H1 (cell line): ENCODE results near the gene SRSF1. TPM values are rescaled to one million over a fixed set of nuclear protein-coding genes. Genes with fewer than 3 reads are reported as not detected.

Source experiments
- CTCF ChIA-PET: fragments of 300-600 bp; sonication (Branson Sonifier 250); formaldehyde crosslinking; loops from one replicate; lab custom pipeline; 2021; ENCODE audit not compliant: partially characterized antibody; lab: Charles Lee
- POLR2A ChIA-PET: fragments of 300-600 bp; sonication (Branson Sonifier 250); formaldehyde crosslinking; loops from one replicate; lab custom pipeline; 2021; ENCODE audit warnings: inconsistent platforms; ENCODE audit not compliant: partially characterized antibody; lab: Charles Lee
- DNase-seq, 2 experiments: peaks; one replicate each; pipeline versions ENCODE4 v3.0.0 to v3.0.0-alpha.2; 2010 to 2022; ENCODE audit warnings: low spot score in 2 of 2, low read depth in 1 of 2, mixed read lengths in 1 of 2
- FAIRE-seq: peaks from 2 replicates; lab custom pipeline; 2011; peaks lifted over from hg19 to GRCh38; lab: Jason Lieb, UNC
- H2AFZ ChIP-seq: 2 replicates; pipeline ENCODE4 v1.8.1; 2012; ENCODE audit warnings: low read length, inconsistent platforms
- H2AK5ac ChIP-seq: 2 replicates; pipeline ENCODE4 v1.6.1; 2013; ENCODE audit warnings: low read depth, low read length
- H2BK120ac ChIP-seq: replicated peaks from 2 replicates; pipeline ENCODE3; 2013; ENCODE audit warnings: low read depth, low read length, inconsistent platforms
- H2BK12ac ChIP-seq: 2 replicates; pipeline ENCODE4 v1.6.1; 2013; ENCODE audit warnings: low read depth, low read length
- H2BK15ac ChIP-seq: 2 replicates; pipeline ENCODE4 v1.6.1; 2013; ENCODE audit warnings: low read length
- H2BK20ac ChIP-seq: 2 replicates; pipeline ENCODE4 v1.6.1; 2013; ENCODE audit warnings: low read length
- H2BK5ac ChIP-seq: 2 replicates; pipeline ENCODE4 v1.6.1; 2013; ENCODE audit warnings: low read depth, low read length
- H3K14ac ChIP-seq: 2 replicates; pipeline ENCODE4 v1.6.1; 2013; ENCODE audit warnings: inconsistent platforms; ENCODE audit not compliant: insufficient read length
- H3K18ac ChIP-seq: 2 replicates; pipeline ENCODE4 v1.6.1; 2013; ENCODE audit warnings: low read length; ENCODE audit errors: extremely low read depth
- H3K23ac ChIP-seq: 2 replicates; pipeline ENCODE4 v1.6.1; 2013; ENCODE audit warnings: inconsistent platforms; ENCODE audit not compliant: insufficient read length
- H3K23me2 ChIP-seq: 2 replicates; pipeline ENCODE4 v1.6.1; 2013; ENCODE audit warnings: low read depth, low read length
- H3K27ac ChIP-seq: 2 replicates; pipeline ENCODE4 v1.6.1; 2011; ENCODE audit warnings: low read depth, low read length, inconsistent platforms
- H3K27me3 ChIP-seq, 4 experiments: replicated peaks in 1 of 4; 1 replicate in 1 of 4; 2 replicates in 3 of 4; pipeline versions ENCODE4 v1.6.1 to v1.8.1; 2011 to 2013; ENCODE audit warnings: low read length in 3 of 4, mild to moderate bottlenecking in 3 of 4, inconsistent platforms in 2 of 4, mixed read lengths in 2 of 4, moderate library complexity in 1 of 4; ENCODE audit not compliant: control insufficient read depth in 3 of 4, insufficient read depth in 3 of 4; ENCODE audit errors: extremely low read depth in 1 of 4
- H3K36me3 ChIP-seq, 4 experiments: 2 replicates each; pipeline versions ENCODE4 v1.6.1 to v1.8.1; 2011 to 2013; ENCODE audit warnings: mild to moderate bottlenecking in 4 of 4, low read length in 3 of 4, moderate library complexity in 2 of 4, control low read depth in 1 of 4, inconsistent platforms in 1 of 4; ENCODE audit not compliant: insufficient read depth in 4 of 4, control insufficient read depth in 2 of 4
- H3K4ac ChIP-seq: replicated peaks from 2 replicates; pipeline ENCODE3; 2013; ENCODE audit warnings: low read length, low read depth, mixed read lengths, inconsistent platforms; ENCODE audit not compliant: insufficient read length
- H3K4me1 ChIP-seq, 4 experiments: replicated peaks in 1 of 4; 1 replicate in 1 of 4; 2 replicates in 3 of 4; pipeline versions ENCODE4 v1.6.1 to v1.8.1; 2011 to 2013; ENCODE audit warnings: low read length in 3 of 4, inconsistent platforms in 2 of 4, mixed read lengths in 1 of 4; ENCODE audit not compliant: insufficient read depth in 4 of 4, control insufficient read depth in 3 of 4
- H3K4me2 ChIP-seq, 2 experiments: 2 replicates each; pipeline versions ENCODE4 v1.6.1 to v1.8.1; 2011 to 2013; ENCODE audit warnings: low read depth in 2 of 2, low read length in 2 of 2, control low read depth in 1 of 2, inconsistent platforms in 1 of 2, mild to moderate bottlenecking in 1 of 2; ENCODE audit not compliant: insufficient read depth in 1 of 2
- H3K4me3 ChIP-seq, 4 experiments: fragments of 200-600, 300-600 bp in 1 of 4; sonication (generic), shearing (Covaris generic), sonication (Bioruptor Twin) in 1 of 4; 2 replicates each; pipeline versions ENCODE4 v1.5.1 to v1.8.1; 2011 to 2016; ENCODE audit warnings: low read length in 4 of 4, low read depth in 3 of 4, control low read depth in 2 of 4, inconsistent platforms in 2 of 4, mild to moderate bottlenecking in 2 of 4, mixed read lengths in 1 of 4, moderate library complexity in 1 of 4; ENCODE audit not compliant: insufficient read depth in 2 of 4; ENCODE audit errors: extremely low read depth in 1 of 4
- H3K56ac ChIP-seq: replicated peaks from 2 replicates; pipeline ENCODE3; 2013; ENCODE audit warnings: low read depth, mild to moderate bottlenecking, mixed read lengths, low read length, inconsistent platforms; ENCODE audit not compliant: insufficient read length
- H3K79me1 ChIP-seq: 2 replicates; pipeline ENCODE4 v1.6.1; 2013; ENCODE audit warnings: low read depth, low read length, control low read depth
- H3K79me2 ChIP-seq, 2 experiments: 2 replicates each; pipeline versions ENCODE4 v1.6.1 to v1.8.1; 2012 to 2013; ENCODE audit warnings: low read length in 2 of 2, mild to moderate bottlenecking in 2 of 2, inconsistent platforms in 1 of 2; ENCODE audit not compliant: insufficient read depth in 2 of 2, control insufficient read depth in 1 of 2
- H3K9ac ChIP-seq, 4 experiments: replicated peaks in 1 of 4; 1 replicate in 1 of 4; 2 replicates in 3 of 4; pipeline versions ENCODE4 v1.6.1 to v1.8.1; 2011 to 2013; ENCODE audit warnings: low read depth in 3 of 4, low read length in 3 of 4, control low read depth in 2 of 4, mild to moderate bottlenecking in 2 of 4, moderate library complexity in 2 of 4, inconsistent platforms in 1 of 4; ENCODE audit errors: extremely low read depth in 1 of 4
- H3K9me3 ChIP-seq, 2 experiments: 2 replicates each; pipeline versions ENCODE4 v1.6.1 to v1.8.1; 2012 to 2013; ENCODE audit warnings: mild to moderate bottlenecking in 2 of 2, moderate library complexity in 2 of 2, control low read depth in 1 of 2, inconsistent platforms in 1 of 2, low read depth in 1 of 2, low read length in 1 of 2, mixed read lengths in 1 of 2; ENCODE audit not compliant: insufficient read depth in 2 of 2
- H4K20me1 ChIP-seq, 2 experiments: replicated peaks in 1 of 2; 2 replicates each; pipeline versions ENCODE3 to v1.8.1; 2011 to 2013; ENCODE audit warnings: inconsistent platforms in 2 of 2, low read length in 2 of 2, mild to moderate bottlenecking in 1 of 2; ENCODE audit not compliant: insufficient read depth in 2 of 2, control insufficient read depth in 1 of 2
- H4K5ac ChIP-seq: 2 replicates; pipeline ENCODE4 v1.6.1; 2013; ENCODE audit warnings: low read length, low read depth, mixed read lengths, inconsistent platforms; ENCODE audit not compliant: insufficient read length
- H4K8ac ChIP-seq: 2 replicates; pipeline ENCODE4 v1.8.0; 2013; ENCODE audit warnings: mild to moderate bottlenecking, moderate library complexity, low read length, inconsistent platforms; ENCODE audit not compliant: insufficient read depth; ENCODE audit errors: extremely low read depth
- H4K91ac ChIP-seq: replicated peaks from 2 replicates; pipeline ENCODE3; 2013; ENCODE audit warnings: low read length, mixed read lengths, inconsistent platforms; ENCODE audit not compliant: insufficient read length
- CBX5 ChIP-seq: fragments of 300-800, 300-1000 bp; sonication (generic); IDR thresholded peaks from 2 replicates; pipeline ENCODE4 v1.7.1; 2016; ENCODE audit warnings: antibody characterized with exemption, low read length, low read depth
- CEBPB ChIP-seq: IDR thresholded peaks from 2 replicates; pipeline ENCODE4 v1.6.1; 2012; ENCODE audit warnings: low read depth, low read length
- CHD2 ChIP-seq: IDR thresholded peaks from 2 replicates; pipeline ENCODE4 v1.6.1; 2012; ENCODE audit warnings: low read length, improper control_type of control experiment
- FOSL1 ChIP-seq: IDR thresholded peaks from 2 replicates; pipeline ENCODE4 v1.6.1; 2011; ENCODE audit warnings: mild to moderate bottlenecking, low read depth, low read length, moderate library complexity; ENCODE audit not compliant: insufficient read depth
- GTF2F1 ChIP-seq: IDR thresholded peaks from 2 replicates; pipeline ENCODE4 v1.6.1; 2012; ENCODE audit warnings: low read depth, low read length, improper control_type of control experiment, borderline replicate concordance
- HDAC2 ChIP-seq, 2 experiments: fragments of 300-600 bp in 1 of 2; sonication (generic) in 1 of 2; IDR thresholded peaks; 2 replicates each; pipeline ENCODE4 v1.6.1; 2011 to 2012; ENCODE audit warnings: low read depth in 2 of 2, low read length in 2 of 2, mild to moderate bottlenecking in 2 of 2, moderate library complexity in 2 of 2, borderline replicate concordance in 1 of 2, inconsistent platforms in 1 of 2
- KDM1A ChIP-seq: fragments of 200-600, 300-600 bp; sonication (generic); IDR thresholded peaks from 2 replicates; pipeline ENCODE4 v1.7.1; 2016; ENCODE audit warnings: mild to moderate bottlenecking, low read length, borderline replicate concordance
- NRF1 ChIP-seq: IDR thresholded peaks from 2 replicates; pipeline ENCODE4 v1.6.1; 2011; ENCODE audit warnings: mild to moderate bottlenecking, low read depth, low read length, improper control_type of control experiment
- RBBP5 ChIP-seq: IDR thresholded peaks from 2 replicates; pipeline ENCODE4 v1.7.1; 2012; ENCODE audit warnings: low read depth, mild to moderate bottlenecking, inconsistent platforms, low read length, moderate library complexity, borderline replicate concordance
- SIRT6 ChIP-seq: IDR thresholded peaks from one replicate; pipeline ENCODE4 v1.7.1; 2012; ENCODE audit warnings: low read length, inconsistent platforms
- SP2 ChIP-seq: IDR thresholded peaks from 2 replicates; pipeline ENCODE4 v1.6.1; 2012; ENCODE audit warnings: mild to moderate bottlenecking, low read length, inconsistent platforms
- YY1 ChIP-seq: IDR thresholded peaks from 2 replicates; pipeline ENCODE4 v1.6.1; 2011; ENCODE audit warnings: low read depth, mild to moderate bottlenecking, low read length
- ZNF274 ChIP-seq: IDR thresholded peaks from 2 replicates; pipeline ENCODE4 v1.7.0; 2012; ENCODE audit warnings: low read length, borderline replicate concordance; ENCODE audit errors: extremely low read depth
- WGBS, 2 experiments: shearing (Covaris generic) in 1 of 2; methylation state at CpG; one replicate each; pipeline versions ENCODE4 v1.1.6 to v1.1.7; 2013 to 2015; ENCODE audit warnings: low lambda C conversion rate in 2 of 2, mixed read lengths in 2 of 2, inconsistent platforms in 1 of 2, low coverage in 1 of 2, missing lambda C conversion rate in 1 of 2; ENCODE audit not compliant: insufficient replicate concordance in 2 of 2, insufficient coverage in 1 of 2, insufficient read length in 1 of 2; ENCODE audit errors: extremely low coverage in 1 of 2, missing lambda C conversion rate in 1 of 2; 5-methylcytosine and 5-hydroxymethylcytosine counted together
- polyA plus RNA-seq, 7 experiments: library from polyadenylated mRNA; depleted of rRNA in 3 of 7; stranded (reverse) in 5 of 7; unstranded in 2 of 7; fragments of >200 nt in 5 of 7; fragments of 200-250 nt in 2 of 7; gene quantifications; 1 replicate in 5 of 7; 2 replicates in 1 of 7; 4 replicates in 1 of 7; pipeline versions ENCODE4 v1.2.1 to v1.2.3, GENCODE V29; 2011 to 2013; ENCODE audit warnings: missing spikeins in 2 of 7, mixed read lengths in 2 of 7
- total RNA-seq: library from RNA; stranded (reverse); fragmentation: NEBNext Ultra II Directional; extraction: Animal tissue kit (Norgen Biotek cat#: 25700); gene quantifications from 2 replicates; pipeline ENCODE4 v1.2.1, GENCODE V29; 2021

SRSF1 gene
- total and polyA plus RNA-seq, 2 of the 8 experiments (the other 6 are each of a cell fraction or from before 2014, with no cell fraction given), result 149 to 429 TPM

GRCh38 chr17:58047376-58048150 lies 40.5 kb upstream of the SRSF1 start:
- CTCF ChIA-PET, result interaction anchor here (1.2 to 1.8 kb wide), 3 partner anchors 13 to 202 kb away, joined by 3 to 5 read pairs (median 3); no protein-coding TSS in a partner anchor

More at GRCh38 chr17:58047376-58048150, 40.5 kb upstream of the SRSF1 start:
- no peak overlapping the region for H2BK120ac ChIP-seq
- H3K56ac ChIP-seq, result no peak overlapping the region
- no peak overlapping the region for H3K4me3 ChIP-seq
- no peak overlapping the region for H3K23ac ChIP-seq
- H3K18ac ChIP-seq, result no peak overlapping the region
- H4K5ac ChIP-seq, result no peak overlapping the region
- H2AFZ ChIP-seq, result peak overlapping the region; percentile 96
- FAIRE-seq, result no peak
- no peak overlapping the region for H2BK15ac ChIP-seq
- no peak overlapping the region for H3K14ac ChIP-seq
- H4K8ac ChIP-seq, result no peak overlapping the region
- no peaks in the 10 kb centered on the region for H4K20me1 ChIP-seq
- TF ChIP-seq SP2 (no peak), NRF1 (no peak), RBBP5 (no peak), CEBPB (no peak), ZNF274 (no peak), YY1 (no peak), FOSL1 (no peak), CBX5 (no peak), CHD2 (no peak), KDM1A (no peak), SIRT6 (no peak), HDAC2 (IDR thresholded peaks at IDR 0.05; ENCODE audit: borderline replicate concordance in 1 of 2, low read depth in 2 of 2, low read length in 2 of 2) (no peak), GTF2F1 (no peak)
- H3K27me3 ChIP-seq, result 0 out of 7 replicates have a peak, but pooled peaks cover 0 to 2% (median 0%) of the 10 kb centered on the region in 4 experiments
- no peaks in the 10 kb centered on the region for H3K79me2 ChIP-seq
- POLR2A ChIA-PET, result interaction anchor here (0.8 to 2.8 kb wide), 5 partner anchors 13 to 41 kb away, joined by 3 to 12 read pairs (median 4); partner anchors contain the start of gene SRSF1
- H2BK20ac ChIP-seq, result no peak overlapping the region
- H3K9me3 ChIP-seq, result no peaks in the 10 kb centered on the region
- H4K91ac ChIP-seq, result no peak overlapping the region
- no peak for DNase-seq
- H3K79me1 ChIP-seq, result no peaks in the 10 kb centered on the region
- no peak overlapping the region for H2BK5ac ChIP-seq
- H3K4me1 ChIP-seq, result peaks cover 0 to 7% (median 4%) of the 10 kb centered on the region in 4 experiments; a peak in 3 of 7 replicates
- H3K4ac ChIP-seq, result no peak overlapping the region
- H3K4me2 ChIP-seq, result peak overlapping the region in 1 of 2 experiments; percentile 38; a peak in 1 of 4 replicates
- H3K36me3 ChIP-seq, result no peaks in the 10 kb centered on the region
- H2BK12ac ChIP-seq, result no peak overlapping the region
- H2AK5ac ChIP-seq, result no peak overlapping the region
- WGBS, 2 experiments, result 88% methylated on average over 4 of the region's 4 CpGs; no CpG with 5 or more reads in 1 of the 2 experiments
- no peaks in the 10 kb centered on the region for H3K23me2 ChIP-seq
- no peak overlapping the region for H3K9ac ChIP-seq
- H3K27ac ChIP-seq, result no peak overlapping the region
